Natural killer cell (primary cell): ENCODE measurements around the gene FTSJ1. TPM values are rescaled to one million over a fixed set of nuclear protein-coding genes. Genes with fewer than 3 reads are reported as not detected.
"Not testable (repeated sequence)": the region's sequence is repeated elsewhere in the genome, so short reads cannot be mapped to it uniquely, and the experiment has no call there.

ENCODE experiments used
- ATAC-seq, 3 donors: fragments of 150-1000 bp in 2 of 3; fragments of 200-7000 bp in 1 of 3; cut with Tn5 transposase; 1 replicate in 1 of 3; 2 replicates in 2 of 3; pipeline ENCODE4 v1.10.0; 2021; ENCODE audit warnings: mild to moderate bottlenecking in 2 of 3, moderate library complexity in 2 of 3
- DNase-seq, 2 donors: peaks; one replicate each; pipeline versions ENCODE4 v3.0.0 to v3.0.0-alpha.2; 2013 to 2021; ENCODE audit warnings: mixed read lengths in 1 of 2
- H3K27ac ChIP-seq: one replicate; pipeline ENCODE4 v1.5.1; 2013; ENCODE audit warnings: mild to moderate bottlenecking, low read length
- H3K27me3 ChIP-seq: one replicate; pipeline ENCODE4 v1.6.1; 2013; ENCODE audit warnings: low read length; ENCODE audit not compliant: control insufficient read depth, insufficient read depth
- H3K36me3 ChIP-seq: one replicate; pipeline ENCODE4 v1.6.1; 2013; ENCODE audit warnings: low read length; ENCODE audit not compliant: control insufficient read depth, insufficient read depth
- H3K4me1 ChIP-seq: one replicate; pipeline ENCODE4 v1.6.1; 2013; ENCODE audit warnings: low read length; ENCODE audit not compliant: control insufficient read depth, insufficient read depth
- H3K4me3 ChIP-seq: one replicate; pipeline ENCODE4 v1.5.1; 2013; ENCODE audit warnings: low read length
- H3K9me3 ChIP-seq: one replicate; pipeline ENCODE4 v1.6.1; 2013; ENCODE audit warnings: low read length; ENCODE audit not compliant: control insufficient read depth, insufficient read depth
- H3K27ac Mint-ChIP-seq, 2 donors: one replicate each; pipeline ENCODE4 v1.8.0; 2022; ENCODE audit warnings: mild to moderate bottlenecking in 2 of 2, mixed read lengths in 2 of 2, moderate library complexity in 1 of 2
- H3K27me3 Mint-ChIP-seq, 2 donors: one replicate each; pipeline ENCODE4 v1.8.0; 2022; ENCODE audit warnings: low read depth in 2 of 2, mixed read lengths in 2 of 2
- H3K36me3 Mint-ChIP-seq: one replicate; pipeline ENCODE4 v1.8.0; 2022; ENCODE audit warnings: mixed read lengths
- H3K4me1 Mint-ChIP-seq, 2 donors: one replicate each; pipeline ENCODE4 v1.8.0; 2022; ENCODE audit warnings: mixed read lengths in 2 of 2
- H3K4me3 Mint-ChIP-seq: one replicate; pipeline ENCODE4 v1.8.0; 2022; ENCODE audit warnings: mild to moderate bottlenecking, moderate library complexity, mixed read lengths
- H3K9me3 Mint-ChIP-seq, 2 donors: one replicate each; pipeline ENCODE4 v1.8.0; 2022; ENCODE audit warnings: mixed read lengths in 2 of 2
- WGBS: methylation state at CpG from one replicate; pipeline ENCODE4 v1.1.7; 2013; ENCODE audit warnings: missing lambda C conversion rate; ENCODE audit not compliant: insufficient coverage; 5-methylcytosine and 5-hydroxymethylcytosine counted together
- intact Hi-C: fragments of 100-400 bp; cut with micrococcal nuclease; formaldehyde crosslinking; loops from one replicate; pipeline ENCODE4 v1.14.2; 2022
- total RNA-seq, 4 donors: library from RNA; stranded (reverse); fragments of 120-200 nt in 1 of 4; gene quantifications; one replicate each; pipeline versions ENCODE4 v1.2.3 to v1.2.4, GENCODE V29; 2013 to 2022
- TF ChIP-seq, protein P1 (sequence below): fragments of 200-600 bp; IDR thresholded peaks from one replicate; pipeline ENCODE4 v1.8.0; 2022; ENCODE audit warnings: antibody characterized with exemption

FTSJ1 gene
- total RNA-seq, 3 donors from 2014 or later (not counting 1 experiment from before 2014, with no cell fraction given) = 62.4 to 75.3 (median 67.3) TPM

DNA sequence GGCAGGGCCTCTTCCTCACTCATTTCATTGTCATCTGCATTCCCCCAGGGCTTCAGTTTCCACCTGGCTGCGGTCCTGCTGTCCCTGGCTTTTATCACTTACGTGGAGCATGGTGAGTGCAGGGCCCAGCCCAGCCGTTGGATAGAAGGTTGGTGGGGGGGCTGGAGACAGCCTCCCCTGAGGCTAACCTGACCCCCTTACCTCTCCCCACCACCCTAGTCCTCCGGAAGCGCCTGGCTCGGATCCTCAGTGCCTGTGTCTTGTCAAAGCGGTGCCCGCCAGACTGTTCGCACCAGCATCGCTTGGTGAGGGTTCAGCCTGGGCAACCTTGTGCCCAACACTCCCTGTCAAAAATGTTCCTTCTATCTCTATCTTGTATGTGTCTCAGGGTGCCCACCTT is 39.8 kb downstream of the FTSJ1 start:
- no peaks in the 10 kb centered on the region for H3K9me3 ChIP-seq
- Mint-ChIP-seq H3K4me1 (peaks cover 7 to 24% of the 10 kb centered on the region in 2 donors), H3K36me3 (no peaks in the 10 kb centered on the region), H3K27me3 (no peaks in the 10 kb centered on the region), H3K27ac (no peak overlapping the region), H3K9me3 (no peaks in the 10 kb centered on the region), H3K4me3 (no peak overlapping the region)
- H3K27me3 ChIP-seq = no peaks in the 10 kb centered on the region
- DNase-seq = no peak
- 100% methylated on average over 7 of the region's 10 CpGs for WGBS
- peaks cover 3% of the 10 kb centered on the region for H3K36me3 ChIP-seq
- no peak for ATAC-seq
- intact Hi-C loops = no loop called here
- H3K27ac ChIP-seq = no peak overlapping the region
- TF ChIP-seq, protein P1, sequence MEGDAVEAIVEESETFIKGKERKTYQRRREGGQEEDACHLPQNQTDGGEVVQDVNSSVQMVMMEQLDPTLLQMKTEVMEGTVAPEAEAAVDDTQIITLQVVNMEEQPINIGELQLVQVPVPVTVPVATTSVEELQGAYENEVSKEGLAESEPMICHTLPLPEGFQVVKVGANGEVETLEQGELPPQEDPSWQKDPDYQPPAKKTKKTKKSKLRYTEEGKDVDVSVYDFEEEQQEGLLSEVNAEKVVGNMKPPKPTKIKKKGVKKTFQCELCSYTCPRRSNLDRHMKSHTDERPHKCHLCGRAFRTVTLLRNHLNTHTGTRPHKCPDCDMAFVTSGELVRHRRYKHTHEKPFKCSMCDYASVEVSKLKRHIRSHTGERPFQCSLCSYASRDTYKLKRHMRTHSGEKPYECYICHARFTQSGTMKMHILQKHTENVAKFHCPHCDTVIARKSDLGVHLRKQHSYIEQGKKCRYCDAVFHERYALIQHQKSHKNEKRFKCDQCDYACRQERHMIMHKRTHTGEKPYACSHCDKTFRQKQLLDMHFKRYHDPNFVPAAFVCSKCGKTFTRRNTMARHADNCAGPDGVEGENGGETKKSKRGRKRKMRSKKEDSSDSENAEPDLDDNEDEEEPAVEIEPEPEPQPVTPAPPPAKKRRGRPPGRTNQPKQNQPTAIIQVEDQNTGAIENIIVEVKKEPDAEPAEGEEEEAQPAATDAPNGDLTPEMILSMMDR = no peak
- H3K4me1 ChIP-seq = peaks cover 8% of the 10 kb centered on the region
- no peak overlapping the region for H3K4me3 ChIP-seq

DNA sequence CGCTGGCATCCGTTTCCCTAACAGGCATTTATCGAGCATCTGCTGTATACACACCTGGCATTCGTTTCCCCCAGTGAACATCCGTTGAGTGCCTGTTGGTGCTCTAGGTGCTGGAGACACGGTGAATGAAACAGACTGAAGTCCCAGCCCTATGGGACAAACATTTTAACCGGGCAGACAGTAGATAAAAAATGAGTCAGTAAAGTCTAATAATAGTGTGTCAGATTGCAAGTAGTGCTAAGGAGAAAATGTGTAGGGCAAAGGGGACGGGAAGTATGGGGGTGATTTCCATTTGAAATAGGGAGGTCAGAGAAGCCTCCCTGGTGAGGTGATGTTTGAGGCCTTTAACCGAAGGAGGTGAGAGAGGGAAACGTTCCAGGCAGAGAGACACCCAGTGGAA is 40.3 kb downstream of the FTSJ1 start:
- Histone ChIP-seq H3K4me1 (peaks cover 12% of the 10 kb centered on the region), H3K27ac (no peak overlapping the region), H3K4me3 (no peak overlapping the region), H3K9me3 (no peaks in the 10 kb centered on the region), H3K27me3 (no peaks in the 10 kb centered on the region), H3K36me3 (peaks cover 3% of the 10 kb centered on the region)
- intact Hi-C loops = no loop called here
- Mint-ChIP-seq H3K4me1 (peaks cover 11 to 25% of the 10 kb centered on the region in 2 donors), H3K4me3 (no peak overlapping the region), H3K36me3 (no peaks in the 10 kb centered on the region), H3K9me3 (no peaks in the 10 kb centered on the region), H3K27me3 (no peaks in the 10 kb centered on the region), H3K27ac (no peak overlapping the region)
- TF ChIP-seq, protein P1 = no peak
- WGBS = 93% methylated on average over 10 of the region's 10 CpGs
- DNase-seq = no peak
- no peak for ATAC-seq

- ATAC-seq (no peak), DNase-seq (no peak)
- no peaks in the 10 kb centered on the region for H3K9me3 ChIP-seq
- H3K4me3 Mint-ChIP-seq = no peak overlapping the region
- no peaks in the 10 kb centered on the region for H3K27me3 Mint-ChIP-seq
- H3K9me3 Mint-ChIP-seq = no peaks in the 10 kb centered on the region
- no peak overlapping the region for H3K27ac ChIP-seq
- H3K36me3 ChIP-seq = peaks cover 3% of the 10 kb centered on the region
- intact Hi-C loops = no loop called here
- H3K4me3 ChIP-seq = no peak overlapping the region
- H3K27ac Mint-ChIP-seq = no peak overlapping the region
- TF ChIP-seq, protein P1 = no peak
- peaks cover 13% of the 10 kb centered on the region for H3K4me1 ChIP-seq
- 47% methylated on average over 5 of the region's 5 CpGs for WGBS
- no peaks in the 10 kb centered on the region for H3K36me3 Mint-ChIP-seq
- no peaks in the 10 kb centered on the region for H3K27me3 ChIP-seq
- H3K4me1 Mint-ChIP-seq = peaks cover 14 to 23% of the 10 kb centered on the region in 2 donors
These were observed 41.0 kb downstream of the FTSJ1 start for GRCh38 chrX:48516987-48517386.

GRCh38 chrX:48519481-48519880 is 43.5 kb downstream of the FTSJ1 start:
- H3K9me3 ChIP-seq, H3K36me3 Mint-ChIP-seq, intact Hi-C loops, H3K4me3 ChIP-seq, H3K27me3 ChIP-seq, H3K9me3 Mint-ChIP-seq, ATAC-seq, DNase-seq, H3K27me3 Mint-ChIP-seq, H3K27ac ChIP-seq, H3K36me3 ChIP-seq, H3K4me3 Mint-ChIP-seq: not testable (repeated sequence)
- H3K27ac Mint-ChIP-seq = peak overlapping the region in 1 of 2 donors; percentile 31
- peaks cover 14 to 19% of the 10 kb centered on the region in 2 donors for H3K4me1 Mint-ChIP-seq
- peaks cover 28% of the 10 kb centered on the region for H3K4me1 ChIP-seq
- WGBS = 67% methylated on average over 2 of the region's 4 CpGs
